WTC11 (cell line): Measurements from ENCODE around the gene VTI1A. TPM values are rescaled to one million over a fixed set of nuclear protein-coding genes. Genes with fewer than 3 reads are reported as not detected.

Experiments
- ATAC-seq: fragments of 200-7000 bp; cut with Tn5 transposase; 2 replicates; pipeline ENCODE4 v1.10.0; 2021; ENCODE audit warnings: mild to moderate bottlenecking, moderate library complexity
- CTCF ChIA-PET: fragments of 300-600 bp; sonication (Branson Sonifier 250); formaldehyde crosslinking; loops from one replicate; lab custom pipeline; 2021; ENCODE audit warnings: antibody characterized with exemption; lab: Charles Lee
- POLR2A ChIA-PET: fragments of 350-600 bp; sonication (Branson Sonifier 250); formaldehyde crosslinking; loops from one replicate; lab custom pipeline; 2021; ENCODE audit warnings: antibody characterized with exemption; lab: Charles Lee
- DNase-seq: peaks from one replicate; pipeline ENCODE4 v3.0.0; 2021; ENCODE audit warnings: low spot score
- H3K27ac Mint-ChIP-seq: 2 replicates; pipeline ENCODE4 v1.8.0; 2021; ENCODE audit warnings: mixed read lengths
- H3K27me3 Mint-ChIP-seq: 2 replicates; pipeline ENCODE4 v1.8.0; 2021; ENCODE audit warnings: low read depth, mild to moderate bottlenecking, moderate library complexity, mixed read lengths
- H3K36me3 Mint-ChIP-seq: 2 replicates; pipeline ENCODE4 v1.8.0; 2021; ENCODE audit warnings: mixed read lengths
- H3K4me1 Mint-ChIP-seq: 2 replicates; pipeline ENCODE4 v1.8.0; 2022; ENCODE audit warnings: mixed read lengths
- H3K4me3 Mint-ChIP-seq: 2 replicates; pipeline ENCODE4 v1.8.0; 2021; ENCODE audit warnings: mild to moderate bottlenecking, moderate library complexity, mixed read lengths
- H3K9me3 Mint-ChIP-seq: 2 replicates; pipeline ENCODE4 v1.8.0; 2021; ENCODE audit warnings: mixed read lengths
- E2F1 ChIP-seq: sonication (generic); formaldehyde crosslinking; IDR thresholded peaks from 2 replicates; pipeline ENCODE4 v1.8.0; 2022; ENCODE audit warnings: mild to moderate bottlenecking, missing genetic modification reagents
- E2F4 ChIP-seq: sonication (generic); formaldehyde crosslinking; IDR thresholded peaks from 2 replicates; pipeline ENCODE4 v1.8.1; 2022; ENCODE audit warnings: low read depth, mild to moderate bottlenecking, moderate library complexity, missing genetic modification reagents, borderline replicate concordance
- ELF4 ChIP-seq: sonication (generic); formaldehyde crosslinking; IDR thresholded peaks from 2 replicates; pipeline ENCODE4 v1.8.1; 2022; ENCODE audit warnings: low read depth, mild to moderate bottlenecking, moderate library complexity, missing genetic modification reagents
- ESRRA ChIP-seq: sonication (generic); formaldehyde crosslinking; IDR thresholded peaks from 2 replicates; pipeline ENCODE4 v1.8.1; 2022; ENCODE audit warnings: mild to moderate bottlenecking, missing genetic modification reagents, borderline replicate concordance
- FOXK1 ChIP-seq: sonication (generic); formaldehyde crosslinking; IDR thresholded peaks from 2 replicates; pipeline ENCODE4 v1.8.0; 2022; ENCODE audit warnings: mild to moderate bottlenecking, moderate library complexity, missing genetic modification reagents
- GABPB1 ChIP-seq: sonication (generic); formaldehyde crosslinking; IDR thresholded peaks from 2 replicates; pipeline ENCODE4 v1.8.1; 2023; ENCODE audit warnings: mild to moderate bottlenecking, missing genetic modification reagents
- IRF2 ChIP-seq: sonication (generic); formaldehyde crosslinking; IDR thresholded peaks from 2 replicates; pipeline ENCODE4 v1.8.0; 2022; ENCODE audit warnings: low read depth, missing genetic modification reagents, borderline replicate concordance
- NR3C1 ChIP-seq: sonication (generic); formaldehyde crosslinking; conservative IDR thresholded peaks from 2 replicates; pipeline ENCODE4 v1.8.1; 2023; ENCODE audit warnings: low read depth, mild to moderate bottlenecking, missing genetic modification reagents
- TEAD4 ChIP-seq: sonication (generic); formaldehyde crosslinking; IDR thresholded peaks from 2 replicates; pipeline ENCODE4 v1.8.0; 2022; ENCODE audit warnings: mild to moderate bottlenecking, missing genetic modification reagents
- USF2 ChIP-seq: sonication (generic); formaldehyde crosslinking; IDR thresholded peaks from 2 replicates; pipeline ENCODE4 v1.8.1; 2023; ENCODE audit warnings: mild to moderate bottlenecking, missing genetic modification reagents, moderate library complexity
- ZNF396 ChIP-seq: fragments of 250-450 bp; sonication (Bioruptor Pico); IDR thresholded peaks from 2 replicates; pipeline ENCODE4 v1.8.0; 2021; ENCODE audit warnings: mild to moderate bottlenecking, moderate library complexity, borderline replicate concordance
- ZSCAN18 ChIP-seq: fragments of 250-450 bp; sonication (Bioruptor Pico); IDR thresholded peaks from 2 replicates; pipeline ENCODE4 v2.1.2; 2022; ENCODE audit warnings: mild to moderate bottlenecking, moderate library complexity
- total RNA-seq: library from RNA; stranded (reverse); gene quantifications from 3 replicates; pipeline ENCODE4 v1.2.3, GENCODE V29; 2021
- TF ChIP-seq, protein P1 (sequence below): sonication (generic); formaldehyde crosslinking; IDR thresholded peaks from 2 replicates; pipeline ENCODE4 v1.8.1; 2022; ENCODE audit warnings: mild to moderate bottlenecking, moderate library complexity, missing genetic modification reagents
- TF ChIP-seq, protein P2 (sequence below): fragments of 250-450 bp; sonication (Bioruptor Pico); conservative IDR thresholded peaks from 2 replicates; pipeline ENCODE4 v1.9.0; 2021; ENCODE audit warnings: mild to moderate bottlenecking

The VTI1A gene
- total RNA-seq, 1 experiment from 2014 or later: 20.1 TPM

DNA sequence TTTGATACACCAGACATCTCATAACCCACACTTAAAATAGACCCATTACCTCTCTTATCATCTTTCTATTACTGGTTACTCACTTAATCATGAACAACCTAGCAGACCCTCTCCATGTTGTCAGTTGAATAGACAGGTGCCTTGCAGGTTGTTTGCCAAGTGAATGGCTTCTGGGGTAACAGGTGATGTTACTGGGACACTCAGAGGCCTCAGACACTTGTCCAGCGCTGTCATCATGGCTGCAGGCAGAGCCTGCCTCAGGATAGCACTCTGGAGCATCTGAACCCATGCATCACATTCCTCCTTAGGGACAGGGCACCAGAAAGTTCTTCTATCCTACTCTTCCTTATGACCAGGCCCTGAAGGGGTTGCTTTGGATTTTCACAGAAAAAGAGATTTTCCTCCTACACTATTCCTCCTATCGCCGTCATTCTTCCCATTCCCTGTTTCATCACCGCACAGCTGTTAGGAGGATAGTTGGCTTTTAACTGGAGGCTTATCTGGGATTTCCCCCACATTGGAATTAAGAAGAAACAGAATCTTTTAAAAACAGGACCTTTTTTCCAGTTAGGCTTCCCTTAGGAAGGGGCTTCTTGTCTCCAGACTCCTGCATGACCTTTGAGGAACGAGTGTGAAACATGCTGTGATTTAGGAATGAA lies 182.1 kb downstream of the VTI1A start:
- Mint-ChIP-seq H3K27me3 (no peaks in the 10 kb centered on the region), H3K27ac (no peak overlapping the region), H3K4me3 (no peak overlapping the region), H3K9me3 (no peaks in the 10 kb centered on the region), H3K36me3 (no peaks in the 10 kb centered on the region), H3K4me1 (peaks cover 15% of the 10 kb centered on the region)
- TF ChIP-seq USF2 (CRISPR knock-in tag): no peak
- TF ChIP-seq ZSCAN18: no peak
- no peak for TF ChIP-seq ZNF396 (CRISPR knock-in tag)
- TF ChIP-seq GABPB1: no peak
- TF ChIP-seq, protein P1, sequence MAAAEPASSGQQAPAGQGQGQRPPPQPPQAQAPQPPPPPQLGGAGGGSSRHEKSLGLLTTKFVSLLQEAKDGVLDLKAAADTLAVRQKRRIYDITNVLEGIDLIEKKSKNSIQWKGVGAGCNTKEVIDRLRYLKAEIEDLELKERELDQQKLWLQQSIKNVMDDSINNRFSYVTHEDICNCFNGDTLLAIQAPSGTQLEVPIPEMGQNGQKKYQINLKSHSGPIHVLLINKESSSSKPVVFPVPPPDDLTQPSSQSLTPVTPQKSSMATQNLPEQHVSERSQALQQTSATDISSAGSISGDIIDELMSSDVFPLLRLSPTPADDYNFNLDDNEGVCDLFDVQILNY (CRISPR knock-in tag): no peak
- TF ChIP-seq ELF4: no peak
- no peak for TF ChIP-seq FOXK1
- ChIA-PET POLR2A (interaction anchor here (0.6 kb wide), 1 partner anchor 10 kb away, joined by 3 read pairs; no protein-coding TSS in a partner anchor), CTCF (no interaction called here)
- ATAC-seq (peak; percentile 34; the same call in 1 of the 2 replicates), DNase-seq (no peak)

DNA sequence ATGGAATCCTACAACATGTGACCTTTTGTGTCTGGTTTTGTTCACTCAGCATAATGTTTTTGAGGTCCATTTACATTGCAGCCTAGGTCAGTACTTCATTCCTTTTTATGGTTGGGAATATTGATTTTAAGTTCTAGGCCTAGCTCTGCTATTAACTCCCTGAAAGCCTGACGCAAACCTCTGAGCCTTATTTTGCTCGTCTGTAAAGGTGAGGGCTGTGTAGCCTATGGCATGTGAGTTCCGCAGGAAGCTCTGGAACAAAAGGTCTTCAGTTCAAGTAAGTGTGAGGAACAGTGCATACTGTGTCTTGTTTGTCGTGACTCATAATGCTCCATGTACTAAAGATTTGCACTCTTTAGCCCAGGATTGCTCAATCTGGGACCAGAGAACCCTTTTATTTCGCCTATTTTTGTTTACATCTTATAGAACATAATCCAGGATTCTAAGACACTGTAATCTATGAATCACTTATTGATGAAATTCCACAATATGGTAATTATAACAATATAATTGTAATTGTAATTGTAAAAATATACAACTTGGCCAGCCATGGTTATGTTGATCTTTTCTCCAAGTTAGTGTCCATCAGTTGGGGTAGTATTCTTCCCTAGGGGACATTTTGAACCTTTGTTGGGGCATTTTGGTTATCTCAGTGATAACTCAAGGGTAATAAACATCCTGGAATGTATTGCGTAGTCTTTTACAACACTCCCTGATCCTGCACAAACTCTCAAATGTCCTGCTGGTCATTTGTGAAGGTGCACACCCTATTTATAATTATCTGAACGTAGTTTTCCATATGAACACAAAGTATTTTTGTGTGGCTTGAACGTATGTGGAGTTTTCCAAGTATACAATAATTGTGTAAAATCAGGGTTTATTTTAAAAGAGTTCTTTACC lies 184.7 kb downstream of the VTI1A start:
- peak; percentile 30; the same call in 1 of the 2 replicates for ATAC-seq
- H3K27me3 Mint-ChIP-seq: no peaks in the 10 kb centered on the region
- H3K9me3 Mint-ChIP-seq: no peaks in the 10 kb centered on the region
- ChIA-PET CTCF (no interaction called here), POLR2A (no interaction called here)
- peak; percentile 94 for TF ChIP-seq GABPB1
- TF ChIP-seq IRF2 (CRISPR knock-in tag): no peak
- H3K36me3 Mint-ChIP-seq: no peaks in the 10 kb centered on the region
- no peak for DNase-seq
- 0 out of 2 replicates have a peak overlapping the region, but pooled peaks have one; percentile 4 for H3K27ac Mint-ChIP-seq
- peaks cover 21% of the 10 kb centered on the region for H3K4me1 Mint-ChIP-seq
- H3K4me3 Mint-ChIP-seq: no peak overlapping the region

DNA sequence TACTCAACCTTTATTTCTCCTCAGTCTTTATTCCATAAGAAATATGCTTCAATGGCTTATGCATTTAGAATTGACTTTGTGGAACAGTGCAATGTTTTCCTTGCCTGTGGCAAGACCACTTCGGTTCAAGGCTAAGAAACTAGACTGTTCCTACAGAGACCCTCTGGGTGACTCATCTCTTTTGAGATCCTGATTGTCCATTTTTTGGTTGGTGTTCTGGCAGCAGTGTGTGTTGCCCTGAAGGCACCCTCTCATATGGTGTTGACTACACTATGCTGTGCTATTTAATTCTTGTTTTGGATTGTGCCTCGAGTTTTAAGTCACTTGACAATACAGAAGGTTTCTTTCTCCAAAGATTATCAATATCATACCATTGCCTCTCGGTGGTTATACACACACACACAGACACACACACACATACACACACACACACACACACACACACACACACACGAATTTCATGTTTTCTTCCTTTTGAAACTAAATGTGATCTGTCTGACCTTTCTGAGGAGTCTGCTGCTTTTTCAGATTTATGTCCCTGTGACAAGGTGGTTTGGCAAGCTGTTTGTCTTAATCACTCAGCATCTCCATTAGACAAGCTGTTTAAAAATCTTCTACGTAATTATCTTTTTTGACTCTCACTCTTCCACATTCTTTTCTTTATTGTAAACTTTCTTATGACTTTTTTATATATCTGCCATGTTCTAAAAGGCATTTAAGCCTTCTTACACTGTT lies 187.2 kb downstream of the VTI1A start:
- no peak overlapping the region for H3K27ac Mint-ChIP-seq
- no peak overlapping the region for H3K4me3 Mint-ChIP-seq
- TF ChIP-seq ESRRA (CRISPR knock-in tag) (no peak), ZNF396 (CRISPR knock-in tag) (no peak), NR3C1 (CRISPR knock-in tag) (no peak)
- TF ChIP-seq, all 79 proteins: peak for 0
- Mint-ChIP-seq H3K27me3 (no peaks in the 10 kb centered on the region), H3K36me3 (no peaks in the 10 kb centered on the region), H3K4me1 (peaks cover 28% of the 10 kb centered on the region), H3K9me3 (no peaks in the 10 kb centered on the region)
- ATAC-seq: no peak
- CTCF ChIA-PET: no interaction called here
- POLR2A ChIA-PET: no interaction called here
- DNase-seq: no peak

DNA sequence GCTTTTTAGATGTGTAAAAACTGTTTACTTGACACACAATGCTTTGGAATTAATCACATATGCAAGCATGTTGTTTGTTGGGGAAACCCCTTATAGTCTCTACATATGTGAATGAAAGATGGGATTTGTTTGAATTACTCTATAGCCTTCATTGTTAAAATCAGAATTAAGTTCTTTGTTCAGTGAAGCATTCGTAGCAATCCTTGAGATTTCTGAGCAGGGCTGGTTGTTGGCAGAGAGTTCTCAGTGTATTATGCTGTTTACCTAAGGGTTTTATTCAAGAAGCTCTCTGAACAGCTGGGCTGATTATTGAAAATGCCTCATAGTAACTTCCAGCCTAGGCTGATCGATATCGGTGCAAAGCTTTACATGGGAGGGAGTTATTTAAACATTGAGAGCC lies 190.9 kb downstream of the VTI1A start:
- Mint-ChIP-seq H3K36me3 (no peaks in the 10 kb centered on the region), H3K27ac (no peak overlapping the region), H3K4me3 (no peak overlapping the region), H3K4me1 (peaks cover 24% of the 10 kb centered on the region), H3K9me3 (no peaks in the 10 kb centered on the region), H3K27me3 (no peaks in the 10 kb centered on the region)
- DNase-seq (no peak), ATAC-seq (no peak)
- CTCF ChIA-PET: interaction anchor here (0.6 kb wide), 1 partner anchor 664 kb away, joined by 3 read pairs; no protein-coding TSS in a partner anchor
- POLR2A ChIA-PET: interaction anchor here (0.6 kb wide), 1 partner anchor 462 kb away, joined by 3 read pairs; no protein-coding TSS in a partner anchor
- TF ChIP-seq TEAD4 (CRISPR knock-in tag) (no peak), ELF4 (no peak), E2F1 (CRISPR knock-in tag) (no peak), NR3C1 (CRISPR knock-in tag) (no peak), E2F4 (CRISPR knock-in tag) (no peak)
- TF ChIP-seq, protein P2, sequence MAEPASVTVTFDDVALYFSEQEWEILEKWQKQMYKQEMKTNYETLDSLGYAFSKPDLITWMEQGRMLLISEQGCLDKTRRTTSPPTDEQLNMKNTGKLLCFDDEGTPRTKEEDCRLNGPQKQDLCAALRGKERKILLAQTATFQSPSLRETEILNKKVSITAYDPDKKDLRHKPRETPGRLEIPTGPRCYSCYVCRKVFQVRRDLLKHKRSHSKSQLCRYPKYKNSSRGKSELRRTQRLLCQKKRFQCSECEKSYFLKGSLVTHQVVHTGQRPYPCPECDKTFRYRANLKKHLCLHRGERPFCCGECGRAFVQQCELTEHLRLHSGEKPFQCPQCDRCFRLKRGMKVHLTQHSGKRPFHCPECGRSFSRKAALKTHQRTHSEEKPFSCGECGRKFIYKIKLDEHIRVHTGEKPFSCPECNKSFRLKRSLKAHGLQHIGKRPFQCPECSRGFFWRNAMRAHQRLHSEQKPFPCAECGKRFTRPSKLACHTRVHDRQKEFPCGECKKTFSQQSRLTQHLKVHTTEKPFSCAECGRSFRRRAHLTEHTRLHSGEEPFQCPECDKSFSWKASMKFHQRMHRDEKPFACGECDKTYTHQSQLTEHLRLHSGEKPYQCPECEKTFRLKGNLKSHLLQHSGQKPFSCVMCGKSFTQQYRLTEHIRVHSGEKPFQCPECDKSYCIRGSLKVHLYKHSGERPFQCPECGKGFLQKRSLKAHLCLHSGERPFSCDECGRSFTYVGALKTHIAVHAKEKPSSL (CRISPR knock-in tag): no peak
